Measurements from ENCODE around the gene VSNL1. TPM values are rescaled to one million over a fixed set of nuclear protein-coding genes. Genes with fewer than 3 reads are reported as not detected.

Gene VSNL1
- total RNA-seq, 1 experiment from 2014 or later: 9.9 TPM

GRCh38 chr2:17540813-17541530 lies 476 bp downstream of the VSNL1 start:
- H2AK5ac ChIP-seq (ENCODE audit: insufficient read length, low read length): no peak overlapping the region
- H3K18ac ChIP-seq (ENCODE audit: insufficient read length, low read depth, low read length): no peak overlapping the region

More at GRCh38 chr2:17540813-17541530, 476 bp downstream of the VSNL1 start:
- no peaks in the 10 kb centered on the region; the same call in 1 of the 2 replicates for H3K4me1 ChIP-seq (ENCODE audit: insufficient read depth, low read length)
- H3K14ac ChIP-seq (ENCODE audit: insufficient read depth, low read length): no peak overlapping the region
- Mint-ChIP-seq H3K27ac (peak overlapping the region in 2 of 3 experiments; percentile 96 to 98; a peak in 3 of 7 replicates), H3K4me1 (peaks cover 46 to 64% of the 10 kb centered on the region in 2 experiments), H3K36me3 (ENCODE audit: insufficient read depth in 1 of 3, low read depth in 3 of 3) (no peaks in the 10 kb centered on the region; a peak in 1 of 7 replicates), H3K4me3 (peak overlapping the region; percentile 70 to 95), H3K9me3 (no peaks in the 10 kb centered on the region; a peak in 1 of 5 replicates), H3K27me3 (ENCODE audit: low read depth) (peaks cover 26% of the 10 kb centered on the region)
- no peak overlapping the region for H4K8ac ChIP-seq (replicated peaks; ENCODE audit: insufficient read length, low read depth, low read length)
- no CpG with 5 or more reads among the region's 21 CpGs for WGBS (ENCODE audit: extremely low coverage, insufficient read length, low lambda C conversion rate)
- no peak overlapping the region for H2AFZ ChIP-seq (ENCODE audit: low read length)
- H3K9ac ChIP-seq (ENCODE audit: extremely low read depth, insufficient read length, low read length): peak overlapping the region; percentile 90
- H3K4me2 ChIP-seq (ENCODE audit: insufficient read depth, insufficient read length, low read length): peak overlapping the region; percentile 100
- H2BK15ac ChIP-seq (ENCODE audit: low read depth, low read length): no peak overlapping the region
- H3K79me2 ChIP-seq (ENCODE audit: insufficient read depth, low read length): peaks cover 18% of the 10 kb centered on the region
- H2BK20ac ChIP-seq (ENCODE audit: low read depth, low read length, poor library complexity, severe bottlenecking): no peak overlapping the region
- no peak overlapping the region for H2BK12ac ChIP-seq (ENCODE audit: insufficient read length, low read depth, low read length)
- no peak overlapping the region for H2BK120ac ChIP-seq (ENCODE audit: low read depth, low read length, poor library complexity, severe bottlenecking)
- H3K9me3 ChIP-seq (ENCODE audit: control insufficient read depth, low read depth, low read length): no peaks in the 10 kb centered on the region
- no peak for DNase-seq
- no peaks in the 10 kb centered on the region for H3K79me1 ChIP-seq (ENCODE audit: insufficient read depth, low read depth, low read length, poor library complexity, severe bottlenecking)
- H3K56ac ChIP-seq (ENCODE audit: insufficient read length, low read depth, low read length): no peak overlapping the region
- no peak overlapping the region for H3K4ac ChIP-seq (ENCODE audit: low read depth, low read length)
- peaks cover 35% of the 10 kb centered on the region for H3K23me2 ChIP-seq (ENCODE audit: insufficient read length, low read depth, low read length, poor library complexity, severe bottlenecking)
- no peak overlapping the region for H4K5ac ChIP-seq (ENCODE audit: insufficient read length, low read depth, low read length)
- no peak overlapping the region for H3K23ac ChIP-seq (ENCODE audit: insufficient read length, low read depth, low read length)
- no peaks in the 10 kb centered on the region for H3K27me3 ChIP-seq (ENCODE audit: insufficient read depth, low read length)
- H3T11ph ChIP-seq (ENCODE audit: low read length): no peak overlapping the region
- H2BK5ac ChIP-seq (ENCODE audit: insufficient read length, low read length): no peak overlapping the region
- no peak overlapping the region for H4K91ac ChIP-seq (ENCODE audit: insufficient read length, low read depth, low read length)
- no peaks in the 10 kb centered on the region for H4K20me1 ChIP-seq (ENCODE audit: control insufficient read depth, insufficient read depth, insufficient read length)
- H3K27ac ChIP-seq (ENCODE audit: insufficient read length, low read depth, low read length): no peak overlapping the region
- TF ChIP-seq CTCF (conservative IDR thresholded peaks at IDR 0.05): no peak
